Activated CD4-positive, alpha-beta T cell treated with anti-CD3 and anti-CD28 coated beads, Interleukin-2, amount 50 U/mL, for 24 hours (primary cell): ENCODE data around the gene CLDN11.

ENCODE experiments used
- DNase-seq, 2 donors: peaks; one replicate each; pipeline ENCODE4 v3.0.0-alpha.2; 2020; ENCODE audit warnings: low read depth in 1 of 2, low spot score in 1 of 2

Gene CLDN11

DNA sequence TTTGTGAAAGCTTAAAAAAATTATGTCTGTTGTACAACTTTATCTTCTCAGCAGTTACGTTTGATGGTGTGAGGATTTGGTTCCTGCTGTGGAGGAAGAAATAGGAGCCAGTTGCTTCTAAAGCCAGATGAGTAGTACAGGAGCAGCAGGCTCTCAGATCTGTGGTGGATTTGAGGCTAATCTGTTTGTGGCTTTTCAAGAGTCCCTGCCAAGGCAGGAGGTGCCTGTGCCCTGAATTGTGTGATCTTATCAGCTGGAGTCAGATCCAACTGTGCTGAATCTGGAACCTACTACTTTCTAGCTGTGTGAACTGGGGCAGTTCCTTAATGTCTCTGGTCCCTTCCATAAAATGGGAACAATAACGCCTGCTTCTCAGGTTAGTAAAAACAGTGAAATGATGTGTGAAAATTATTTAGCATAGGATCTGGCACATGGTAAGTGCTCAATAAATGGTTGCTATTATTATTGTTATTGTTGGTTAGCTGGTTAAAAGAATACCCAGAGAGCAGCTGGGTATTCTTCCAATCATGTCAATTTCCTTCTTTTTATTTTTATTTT lies 7.7 kb downstream of the CLDN11 start:
- DNase-seq: no peak

DNA sequence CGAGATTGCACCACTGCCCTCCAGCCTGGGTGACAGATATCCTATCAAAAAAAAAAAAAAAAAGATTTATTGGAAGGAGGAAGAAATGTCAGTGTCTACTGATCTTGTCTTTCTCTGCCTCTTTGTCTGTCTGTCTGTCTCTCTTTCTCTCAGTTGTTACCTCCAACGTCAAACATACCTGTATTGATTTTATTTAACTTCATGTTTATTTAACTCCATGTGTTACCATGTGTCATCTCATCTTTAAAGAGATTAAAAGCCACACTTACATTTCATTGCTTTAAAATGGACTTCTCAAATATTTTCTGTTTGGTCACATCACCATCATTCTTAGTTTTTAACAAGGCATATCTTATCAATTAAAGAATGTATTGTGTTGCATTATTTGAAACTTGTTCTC lies 9.4 kb downstream of the CLDN11 start:
- DNase-seq: no peak

DNA sequence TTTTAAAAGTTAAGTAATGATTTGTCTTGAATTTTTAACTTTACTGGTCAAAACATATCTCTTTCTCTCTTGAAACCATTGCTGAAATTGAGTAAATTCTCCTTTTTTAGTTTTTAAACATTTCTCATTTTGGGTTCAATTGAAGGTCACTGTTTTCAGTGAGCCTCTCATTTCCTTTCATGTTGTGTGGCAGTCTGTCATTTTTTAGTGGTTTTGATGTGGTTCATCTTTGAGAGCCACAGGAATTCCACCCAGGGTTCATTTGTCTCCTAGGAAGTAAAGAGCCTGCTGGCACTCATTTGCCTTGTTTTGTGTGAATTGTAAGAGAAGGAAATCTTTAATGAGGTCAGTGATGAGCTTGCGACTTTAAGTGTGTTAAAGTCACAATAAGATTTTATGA lies 10.4 kb downstream of the CLDN11 start:
- no peak for DNase-seq

GRCh38 chr3:170431054-170431453 lies 12.4 kb downstream of the CLDN11 start:
- no peak for DNase-seq

DNA sequence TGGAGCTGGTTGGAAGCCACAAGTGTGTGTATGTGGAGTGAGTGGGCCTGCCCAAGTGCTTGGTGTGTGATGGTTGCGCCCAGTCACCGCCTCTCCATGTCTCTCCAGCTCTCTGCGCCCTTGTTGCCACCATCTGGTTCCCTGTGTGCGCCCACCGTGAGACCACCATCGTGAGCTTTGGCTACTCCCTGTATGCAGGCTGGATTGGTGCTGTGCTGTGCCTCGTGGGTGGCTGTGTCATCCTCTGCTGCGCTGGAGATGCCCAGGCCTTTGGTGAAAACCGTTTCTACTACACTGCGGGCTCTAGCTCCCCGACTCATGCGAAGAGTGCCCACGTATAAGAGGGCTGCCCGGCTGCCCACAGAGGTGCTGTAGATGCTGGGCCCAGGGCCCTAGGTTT lies 13.7 kb downstream of the CLDN11 start:
- DNase-seq: no peak

- no peak for DNase-seq
Measured at GRCh38 chr3:170436697-170437096, 18.0 kb downstream of the CLDN11 start.

DNA sequence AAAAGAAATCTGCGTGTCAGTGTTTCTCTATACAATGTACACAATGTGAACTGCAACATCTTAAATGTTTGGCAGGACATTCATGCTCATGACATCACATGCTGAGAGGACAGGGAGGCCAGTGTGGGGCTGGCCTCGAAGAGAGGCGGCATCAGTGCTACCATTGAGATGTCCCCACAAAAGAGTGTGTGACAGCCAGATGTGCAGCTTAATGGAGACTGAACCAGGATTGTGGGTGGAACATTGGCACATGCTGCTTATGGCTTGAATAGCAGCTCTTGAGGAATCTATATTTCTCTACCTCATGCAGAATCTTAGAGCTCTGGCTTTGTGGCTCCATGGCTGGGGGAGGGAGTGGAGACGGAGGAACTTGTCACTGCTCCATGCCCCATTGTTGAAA lies 18.5 kb downstream of the CLDN11 start:
- no peak for DNase-seq

DNA sequence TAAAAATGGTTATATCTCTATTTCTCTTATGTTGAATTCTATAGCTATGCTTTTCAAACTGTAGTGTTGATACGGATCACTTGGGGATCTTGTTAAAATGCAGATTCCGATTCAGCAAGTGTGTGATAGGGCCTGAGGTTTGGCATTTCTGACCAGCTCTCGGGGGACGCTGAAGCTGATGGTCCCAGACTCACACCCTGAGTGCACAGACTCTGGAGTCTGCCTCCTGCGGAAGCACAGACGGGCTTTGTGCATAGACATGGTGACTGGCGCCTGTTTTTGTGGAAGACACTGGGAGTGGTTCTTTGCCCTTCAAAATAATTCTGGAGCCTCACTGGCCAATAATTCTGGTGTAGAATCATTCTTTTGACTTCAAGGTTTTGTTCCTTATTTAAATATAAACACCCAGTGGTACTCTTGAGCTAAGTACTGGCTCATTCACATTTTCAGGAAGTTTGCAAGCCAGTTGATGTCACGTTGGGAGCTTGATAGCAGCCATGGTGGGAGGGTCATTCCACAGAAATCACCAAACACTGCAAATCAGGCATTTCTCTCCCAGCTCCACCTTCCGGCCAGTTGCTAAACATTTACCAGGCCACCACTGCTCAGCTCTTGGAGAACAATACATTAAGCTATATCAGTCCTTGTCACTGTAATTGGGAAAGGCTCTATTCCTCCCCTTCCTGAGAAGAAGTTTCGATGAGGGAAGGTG lies 19.2 kb downstream of the CLDN11 start:
- DNase-seq: no peak

GRCh38 chr3:170438836-170439235 lies 20.2 kb downstream of the CLDN11 start:
- DNase-seq: no peak

DNA sequence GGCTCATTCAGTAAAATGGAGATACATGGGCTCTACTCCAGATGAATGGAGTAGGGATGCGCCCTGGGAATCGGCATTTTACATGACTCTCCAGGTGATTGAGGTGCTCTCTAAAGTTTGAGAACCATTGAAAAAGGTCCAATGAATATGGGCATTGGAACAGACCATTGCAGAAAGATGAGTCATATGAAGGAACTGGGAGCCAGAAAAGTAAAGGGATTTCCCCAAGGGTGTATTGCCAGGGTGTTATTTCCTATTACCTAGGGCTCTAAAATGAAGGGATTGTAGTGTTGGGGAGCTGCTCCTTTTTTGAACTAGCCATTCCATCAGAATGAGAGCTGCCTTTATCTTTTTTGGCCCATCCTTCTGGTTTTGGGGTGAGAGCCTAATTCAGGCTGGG lies 21.7 kb downstream of the CLDN11 start:
- no peak for DNase-seq

- no peak for DNase-seq
Measured at GRCh38 chr3:170441412-170441811, 22.7 kb downstream of the CLDN11 start.

DNA sequence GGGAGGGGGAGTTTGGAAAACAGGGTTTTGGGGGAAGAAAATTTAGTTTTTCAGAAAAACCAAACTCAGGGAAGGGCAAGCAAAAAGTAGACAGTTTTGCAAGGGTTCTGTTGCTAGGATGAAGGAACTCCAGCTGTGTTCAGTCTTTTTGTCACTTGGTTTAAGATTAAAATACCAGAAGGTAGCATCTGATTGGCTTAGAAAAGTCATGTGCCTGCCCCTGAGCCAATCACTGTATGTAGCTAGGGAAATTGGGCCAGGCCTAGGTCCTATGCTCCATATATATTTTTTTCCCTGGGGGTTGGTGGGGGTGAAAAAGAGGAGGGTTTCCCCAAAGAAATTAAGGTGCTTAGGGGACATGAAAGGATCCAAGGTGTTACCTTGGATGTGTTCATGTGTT lies 24.3 kb downstream of the CLDN11 start:
- DNase-seq: no peak

- DNase-seq: no peak
Measured at GRCh38 chr3:170443457-170443856, 24.8 kb downstream of the CLDN11 start.

- no peak for DNase-seq
Measured at GRCh38 chr3:170448584-170448983, 29.9 kb downstream of the CLDN11 start.

- no peak for DNase-seq
Measured at GRCh38 chr3:170450039-170450438, 31.4 kb downstream of the CLDN11 start.

GRCh38 chr3:170454509-170454908 lies 35.8 kb downstream of the CLDN11 start:
- no peak for DNase-seq

DNA sequence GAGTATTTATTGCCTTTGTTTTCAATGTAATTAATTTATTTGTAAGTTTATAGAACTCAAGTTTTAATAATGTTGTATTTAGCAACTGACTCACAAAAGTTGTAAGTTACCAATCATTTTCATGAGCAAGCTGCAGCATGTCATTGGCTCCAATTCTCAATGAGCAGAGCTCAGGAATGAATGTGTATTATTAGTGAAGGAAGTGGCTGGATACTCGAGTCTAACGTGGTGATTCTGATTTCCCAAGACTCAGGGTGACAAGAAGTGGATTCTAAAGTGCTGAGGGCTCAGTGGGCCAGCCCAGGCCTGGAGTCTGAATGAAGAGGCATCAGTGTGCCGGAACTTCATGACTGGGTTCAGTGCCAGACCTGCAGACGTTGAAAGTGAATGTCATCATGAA lies 39.6 kb downstream of the CLDN11 start:
- no peak for DNase-seq

DNA sequence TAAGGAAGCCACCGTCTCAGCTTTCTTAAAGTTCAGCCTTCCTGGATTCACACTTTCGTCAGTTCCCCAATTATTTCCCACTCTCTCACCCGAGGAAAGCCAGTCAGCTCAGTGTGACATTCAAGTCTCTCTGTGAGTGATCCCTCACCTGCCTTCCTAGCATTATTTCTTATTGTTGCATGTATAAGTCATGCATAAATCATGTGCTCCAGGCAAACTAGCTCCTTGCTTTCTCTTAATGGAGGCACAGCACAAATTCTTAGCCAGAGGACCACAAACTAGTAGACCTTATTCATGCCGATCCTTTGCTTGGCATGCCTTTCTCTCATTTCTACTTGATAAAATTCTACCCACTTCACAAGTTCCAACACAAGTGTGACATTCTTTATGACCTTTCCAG lies 44.3 kb downstream of the CLDN11 start:
- no peak for DNase-seq

GRCh38 chr3:170465955-170466354 lies 47.3 kb downstream of the CLDN11 start:
- no peak for DNase-seq

DNA sequence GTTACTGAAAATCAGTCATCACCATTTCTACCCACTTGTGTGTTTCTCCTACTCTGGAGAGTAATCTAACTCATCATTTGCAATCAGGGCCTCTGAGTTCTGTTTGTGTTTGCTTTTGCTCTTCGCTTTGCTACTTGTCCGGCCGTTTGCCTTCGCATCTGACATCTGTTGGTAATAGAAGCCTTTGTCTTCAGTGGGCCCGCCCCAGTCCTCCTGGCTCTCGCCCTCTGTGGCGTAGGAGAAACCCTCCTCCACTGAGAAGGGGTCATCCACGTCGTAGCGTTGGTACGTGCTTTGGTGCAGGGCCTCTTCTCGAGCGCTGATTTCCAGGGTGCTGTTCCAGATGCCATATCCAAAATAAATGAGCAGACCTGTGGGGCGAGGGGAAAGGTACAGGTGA lies 48.3 kb downstream of the CLDN11 start:
- DNase-seq: no peak

DNA sequence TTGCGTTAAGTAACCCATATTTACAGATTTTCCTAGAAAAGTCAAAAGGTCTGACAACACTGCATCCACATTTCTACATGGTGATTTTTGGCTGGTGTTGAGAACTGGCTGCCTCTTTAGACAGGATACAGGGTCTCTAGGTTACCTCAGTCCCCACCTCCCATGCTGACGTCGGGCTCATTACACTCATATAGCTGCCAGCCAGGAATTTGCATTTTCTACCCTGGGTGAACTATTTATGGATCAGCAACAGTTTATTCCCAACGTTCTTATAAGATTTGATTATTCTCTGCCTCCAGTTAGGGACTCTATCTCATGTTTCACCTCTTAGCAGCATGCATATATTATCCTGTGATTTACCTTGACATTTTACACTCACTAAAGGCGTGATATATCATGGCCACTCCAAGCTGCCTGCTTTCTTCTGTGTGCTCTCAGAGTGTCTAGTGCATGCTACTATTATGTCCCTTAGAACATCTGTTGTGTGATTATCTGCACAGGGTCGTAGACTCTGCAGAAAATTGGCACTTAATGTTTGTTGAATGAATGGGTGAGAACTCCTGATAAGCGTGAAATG lies 49.0 kb downstream of the CLDN11 start:
- DNase-seq: no peak

DNA sequence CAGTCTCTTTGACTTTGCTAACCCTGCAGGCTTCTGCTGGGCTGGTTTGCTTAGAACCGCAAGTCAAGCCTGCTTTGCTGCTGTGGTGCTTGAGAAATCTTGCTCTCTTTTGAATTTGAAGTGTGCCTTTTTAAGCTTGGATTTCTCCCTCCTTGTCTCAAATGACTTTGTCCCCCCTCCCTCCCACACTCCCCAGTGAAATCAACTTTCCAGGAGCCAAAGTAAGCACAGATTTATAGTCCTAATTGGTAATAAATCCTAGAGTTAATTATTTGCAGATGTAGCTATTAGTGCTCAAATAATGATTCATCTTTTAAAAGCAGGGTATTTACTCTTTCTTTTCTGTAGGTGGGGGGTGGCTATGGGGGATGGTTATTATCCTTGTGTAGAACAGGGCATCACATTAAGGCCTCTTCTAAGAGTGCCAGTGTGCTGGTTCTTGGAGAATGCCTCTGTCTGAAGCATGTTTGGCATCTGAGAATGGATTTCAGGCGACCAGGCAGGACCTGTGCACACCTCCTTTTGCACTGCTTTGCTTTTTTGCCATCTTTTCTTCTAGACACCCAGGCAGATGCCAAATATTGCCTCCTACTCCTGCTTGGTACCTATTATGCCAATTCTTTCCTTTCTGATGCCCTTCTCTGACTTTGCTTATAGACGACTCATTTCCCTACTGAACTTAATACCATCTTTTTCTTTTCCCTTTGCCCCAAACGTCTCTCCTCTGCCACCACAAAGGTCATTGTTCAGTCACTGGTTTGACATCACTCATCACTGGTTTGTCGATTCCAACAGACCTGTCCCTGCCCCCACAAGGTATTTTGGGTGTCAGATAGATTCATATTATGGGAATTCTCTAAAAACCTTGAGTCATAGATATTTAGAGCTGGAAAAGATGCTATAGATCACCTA lies 50.7 kb downstream of the CLDN11 start:
- DNase-seq: no peak
